ACC112 (cell line): ENCODE results near the gene PLPP1.

ENCODE experiments used
- H2AFZ ChIP-seq: fragments of 200-600 bp; sonication (generic); one replicate; pipeline ENCODE4 v1.6.0; 2017; ENCODE audit warnings: antibody characterized with exemption, low read length; ENCODE audit not compliant: unreplicated experiment
- H3K27ac ChIP-seq: fragments of 200-600 bp; sonication (generic); 2 replicates; pipeline ENCODE4 v1.5.1; 2014; ENCODE audit warnings: low read depth, mild to moderate bottlenecking, antibody characterized with exemption, low read length, moderate library complexity
- H3K27me3 ChIP-seq: fragments of 200-600 bp; sonication (generic); 2 replicates; pipeline ENCODE4 v1.6.1; 2014; ENCODE audit warnings: mild to moderate bottlenecking, antibody characterized with exemption, low read length, moderate library complexity, mixed read lengths; ENCODE audit not compliant: insufficient read depth
- H3K36me3 ChIP-seq: fragments of 200-600 bp; sonication (generic); 2 replicates; pipeline ENCODE4 v1.6.1; 2016; ENCODE audit warnings: mild to moderate bottlenecking, antibody characterized with exemption, low read length, moderate library complexity, mixed read lengths; ENCODE audit not compliant: insufficient read depth
- H3K4me1 ChIP-seq: fragments of 200-600 bp; sonication (generic); one replicate; pipeline ENCODE4 v1.6.1; 2016; ENCODE audit warnings: low read length, mixed read lengths; ENCODE audit not compliant: insufficient read depth, unreplicated experiment, control insufficient read depth
- H3K4me3 ChIP-seq: fragments of 200-600 bp; sonication (generic); 2 replicates; pipeline ENCODE4 v1.5.1; 2014; ENCODE audit warnings: mild to moderate bottlenecking, low read depth, low read length
- H3K79me2 ChIP-seq: fragments of 200-600 bp; sonication (generic); one replicate; pipeline ENCODE4 v1.6.0; 2016; ENCODE audit warnings: low read length; ENCODE audit not compliant: control insufficient read depth, unreplicated experiment, insufficient read depth

Gene PLPP1

GRCh38 chr5:55411876-55412275 is 122.9 kb downstream of the PLPP1 start:
- Histone ChIP-seq H3K79me2 (no peaks in the 10 kb centered on the region), H3K27me3 (no peaks in the 10 kb centered on the region), H3K4me3 (no peak overlapping the region), H3K27ac (no peak overlapping the region), H2AFZ (no peak overlapping the region), H3K4me1 (peaks cover 6% of the 10 kb centered on the region), H3K36me3 (peaks cover 8% of the 10 kb centered on the region)

- peaks cover 6% of the 10 kb centered on the region for H3K4me1 ChIP-seq
- no peak overlapping the region for H2AFZ ChIP-seq
- H3K36me3 ChIP-seq: peaks cover 12% of the 10 kb centered on the region
- no peaks in the 10 kb centered on the region for H3K27me3 ChIP-seq
- H3K27ac ChIP-seq: no peak overlapping the region
- no peaks in the 10 kb centered on the region for H3K79me2 ChIP-seq
- H3K4me3 ChIP-seq: no peak overlapping the region
These were observed 123.9 kb downstream of the PLPP1 start for GRCh38 chr5:55410845-55411244.

GRCh38 chr5:55409775-55410174 is 125.0 kb downstream of the PLPP1 start:
- Histone ChIP-seq H3K4me3 (no peak overlapping the region), H3K27me3 (no peaks in the 10 kb centered on the region), H3K27ac (no peak overlapping the region), H3K79me2 (no peaks in the 10 kb centered on the region), H2AFZ (no peak overlapping the region), H3K4me1 (peaks cover 6% of the 10 kb centered on the region), H3K36me3 (peaks cover 12% of the 10 kb centered on the region)

- Histone ChIP-seq H3K27ac (no peak overlapping the region), H3K4me1 (peaks cover 6% of the 10 kb centered on the region), H3K27me3 (no peaks in the 10 kb centered on the region), H3K36me3 (peaks cover 11% of the 10 kb centered on the region), H3K79me2 (no peaks in the 10 kb centered on the region), H2AFZ (no peak overlapping the region), H3K4me3 (no peak overlapping the region)
These were observed 126.8 kb downstream of the PLPP1 start for GRCh38 chr5:55407984-55408383.

GRCh38 chr5:55407059-55407684 is 127.6 kb downstream of the PLPP1 start:
- Histone ChIP-seq H3K4me3 (no peak overlapping the region), H3K4me1 (peaks cover 6% of the 10 kb centered on the region), H3K27ac (no peak overlapping the region), H2AFZ (no peak overlapping the region), H3K36me3 (peaks cover 13% of the 10 kb centered on the region), H3K79me2 (no peaks in the 10 kb centered on the region), H3K27me3 (no peaks in the 10 kb centered on the region)

GRCh38 chr5:55406292-55406691 is 128.5 kb downstream of the PLPP1 start:
- no peak overlapping the region for H3K4me3 ChIP-seq
- no peak overlapping the region for H3K27ac ChIP-seq
- H3K4me1 ChIP-seq: peaks cover 6% of the 10 kb centered on the region
- H2AFZ ChIP-seq: no peak overlapping the region
- no peaks in the 10 kb centered on the region for H3K79me2 ChIP-seq
- H3K36me3 ChIP-seq: peaks cover 12% of the 10 kb centered on the region
- H3K27me3 ChIP-seq: no peaks in the 10 kb centered on the region

GRCh38 chr5:55402199-55402598 is 132.6 kb downstream of the PLPP1 start:
- Histone ChIP-seq H3K4me1 (no peaks in the 10 kb centered on the region), H3K4me3 (no peak overlapping the region), H3K79me2 (no peaks in the 10 kb centered on the region), H3K27me3 (no peaks in the 10 kb centered on the region), H3K27ac (no peak overlapping the region), H2AFZ (no peak overlapping the region), H3K36me3 (peaks cover 16% of the 10 kb centered on the region)

- Histone ChIP-seq H3K27ac (no peak overlapping the region), H3K36me3 (peaks cover 20% of the 10 kb centered on the region), H3K4me3 (no peak overlapping the region), H2AFZ (no peak overlapping the region), H3K4me1 (no peaks in the 10 kb centered on the region), H3K79me2 (no peaks in the 10 kb centered on the region), H3K27me3 (no peaks in the 10 kb centered on the region)
These were observed 141.1 kb downstream of the PLPP1 start for GRCh38 chr5:55393501-55394175.

- Histone ChIP-seq H3K36me3 (peaks cover 26% of the 10 kb centered on the region), H2AFZ (no peak overlapping the region), H3K27me3 (no peaks in the 10 kb centered on the region), H3K4me1 (no peaks in the 10 kb centered on the region), H3K79me2 (no peaks in the 10 kb centered on the region), H3K27ac (no peak overlapping the region), H3K4me3 (no peak overlapping the region)
These were observed 142.1 kb downstream of the PLPP1 start for GRCh38 chr5:55392669-55393068.

GRCh38 chr5:55391707-55392106 is 143.1 kb downstream of the PLPP1 start:
- H3K79me2 ChIP-seq: no peaks in the 10 kb centered on the region
- H3K27ac ChIP-seq: no peak overlapping the region
- H3K4me1 ChIP-seq: no peaks in the 10 kb centered on the region
- no peak overlapping the region for H3K4me3 ChIP-seq
- H2AFZ ChIP-seq: no peak overlapping the region
- H3K27me3 ChIP-seq: no peaks in the 10 kb centered on the region
- H3K36me3 ChIP-seq: peaks cover 27% of the 10 kb centered on the region

GRCh38 chr5:55387865-55388264 is 146.9 kb downstream of the PLPP1 start:
- Histone ChIP-seq H3K36me3 (peaks cover 33% of the 10 kb centered on the region), H3K27me3 (no peaks in the 10 kb centered on the region), H3K4me3 (no peak overlapping the region), H3K79me2 (peaks cover 7% of the 10 kb centered on the region), H3K4me1 (no peaks in the 10 kb centered on the region), H2AFZ (no peak overlapping the region), H3K27ac (no peak overlapping the region)
